ENCODE data around the gene TBC1D22B. TPM values are rescaled to one million over a fixed set of nuclear protein-coding genes. Genes with fewer than 3 reads are reported as not detected.

Gene TBC1D22B
- total and polyA plus RNA-seq, 2 donors (not counting 3 experiments of a cell fraction or from before 2014, with no cell fraction given): 13.1 to 13.6 TPM

DNA sequence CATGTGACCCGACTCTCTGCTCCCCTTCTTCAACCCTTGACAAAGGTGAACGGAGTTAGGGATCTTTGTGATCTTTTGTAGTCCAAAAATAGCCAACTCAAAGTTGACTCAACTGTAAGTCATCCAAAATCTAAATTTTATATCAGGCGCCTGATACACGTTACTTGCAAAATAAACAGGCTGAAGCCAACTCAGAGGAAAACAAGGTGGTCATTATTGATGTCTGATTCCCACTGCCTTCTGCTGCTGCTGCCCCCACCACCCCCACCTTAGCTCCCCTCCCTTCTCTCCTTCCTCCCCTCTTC is 83.0 kb downstream of the TBC1D22B start:
- H3K4me1 ChIP-seq (ENCODE audit: control insufficient read depth, extremely low read depth, insufficient read depth, low read length): no peaks in the 10 kb centered on the region
- no peak overlapping the region for H2AFZ ChIP-seq (ENCODE audit: low read depth, low read length)
- intact Hi-C loops (cut with micrococcal nuclease) (no loop called here), dilution Hi-C loops (cut with MboI; ENCODE audit: extremely low pct_ligation_motif_present, low sequenced_read_pairs) (no loop called here)
- ChIA-PET POLR2A (no interaction called here), CTCF (interaction anchor here (1.3 to 1.9 kb wide), 2 partner anchors 9 to 16 kb away, joined by 3 to 7 read pairs; no protein-coding TSS in a partner anchor)
- no peaks in the 10 kb centered on the region for H3K36me3 ChIP-seq (ENCODE audit: control insufficient read depth in 2 of 2, extremely low read depth in 1 of 2, insufficient read depth in 2 of 2, low read length in 2 of 2)
- H3K27ac ChIP-seq (ENCODE audit: insufficient read depth, low read depth, low read length): no peak overlapping the region
- H3K79me2 ChIP-seq (ENCODE audit: control insufficient read depth, insufficient read depth, low read length): no peaks in the 10 kb centered on the region
- no peak overlapping the region for H3K4me2 ChIP-seq (ENCODE audit: insufficient read depth, low read length)
- DNase-seq (ENCODE audit: low read depth, low spot score): no peak
- no peaks in the 10 kb centered on the region for H4K20me1 ChIP-seq (replicated peaks; ENCODE audit: control insufficient read depth, extremely low read depth, insufficient read depth, low read length)
- no TSS peak for BruUV-seq (replicated peaks)
- H3K9me1 ChIP-seq (replicated peaks; ENCODE audit: control insufficient read depth, extremely low read depth, insufficient read depth, low read length): no peaks in the 10 kb centered on the region
- peaks cover 2 to 16% of the 10 kb centered on the region in 2 experiments for H3K27me3 ChIP-seq (ENCODE audit: control insufficient read depth in 2 of 2, insufficient read depth in 2 of 2, low read length in 2 of 2)
- no peak overlapping the region for H3K4me3 ChIP-seq (replicated peaks in 1 of 3; ENCODE audit: insufficient read depth in 1 of 3, low read depth in 1 of 3, low read length in 3 of 3)
- TF ChIP-seq GATA2 (IDR thresholded peaks at IDR 0.05; ENCODE audit: insufficient read depth, insufficient read length, low read depth, low read length): no peak
- FAIRE-seq: no peak
- no peak overlapping the region for H3K9ac ChIP-seq (replicated peaks; ENCODE audit: extremely low read depth, insufficient read depth, low read length)
- no peaks in the 10 kb centered on the region for H3K9me3 ChIP-seq (replicated peaks; ENCODE audit: control insufficient read depth, insufficient read depth, low read length)

DNA sequence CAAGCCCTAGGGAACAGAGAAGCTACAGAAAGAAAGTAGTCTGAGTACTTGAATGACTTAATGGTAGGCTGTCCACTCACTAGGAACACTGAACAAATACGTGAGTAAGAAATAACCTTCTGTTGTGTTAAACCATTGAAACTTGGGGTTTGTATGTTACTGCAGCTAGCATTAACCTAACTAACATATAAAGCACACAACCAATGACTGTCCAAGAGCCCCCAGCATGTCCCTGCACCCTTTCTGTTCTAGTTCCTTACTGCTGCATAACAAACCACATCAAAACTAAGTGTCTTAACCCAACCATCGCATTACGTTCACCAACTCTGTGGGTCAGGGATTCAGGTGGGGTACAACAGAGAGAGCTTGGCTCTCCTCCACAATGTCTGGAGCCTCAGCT is 85.7 kb downstream of the TBC1D22B start:
- Histone ChIP-seq H3K4me3 (replicated peaks in 1 of 3; ENCODE audit: insufficient read depth in 1 of 3, low read depth in 1 of 3, low read length in 3 of 3) (no peak overlapping the region), H3K4me2 (ENCODE audit: insufficient read depth, low read length) (no peak overlapping the region), H3K27me3 (ENCODE audit: control insufficient read depth in 2 of 2, insufficient read depth in 2 of 2, low read length in 2 of 2) (peaks cover 2 to 17% of the 10 kb centered on the region in 2 experiments), H4K20me1 (replicated peaks; ENCODE audit: control insufficient read depth, extremely low read depth, insufficient read depth, low read length) (no peaks in the 10 kb centered on the region), H3K9me1 (replicated peaks; ENCODE audit: control insufficient read depth, extremely low read depth, insufficient read depth, low read length) (no peaks in the 10 kb centered on the region), H2AFZ (ENCODE audit: low read depth, low read length) (no peak overlapping the region), H3K27ac (ENCODE audit: insufficient read depth, low read depth, low read length) (no peak overlapping the region), H3K9ac (replicated peaks; ENCODE audit: extremely low read depth, insufficient read depth, low read length) (no peak overlapping the region), H3K9me3 (replicated peaks; ENCODE audit: control insufficient read depth, insufficient read depth, low read length) (no peaks in the 10 kb centered on the region), H3K36me3 (ENCODE audit: control insufficient read depth in 2 of 2, extremely low read depth in 1 of 2, insufficient read depth in 2 of 2, low read length in 2 of 2) (no peaks in the 10 kb centered on the region), H3K4me1 (ENCODE audit: control insufficient read depth, extremely low read depth, insufficient read depth, low read length) (no peaks in the 10 kb centered on the region), H3K79me2 (ENCODE audit: control insufficient read depth, insufficient read depth, low read length) (no peaks in the 10 kb centered on the region)
- no TSS peak for BruUV-seq (replicated peaks)
- TF ChIP-seq, protein P1, sequence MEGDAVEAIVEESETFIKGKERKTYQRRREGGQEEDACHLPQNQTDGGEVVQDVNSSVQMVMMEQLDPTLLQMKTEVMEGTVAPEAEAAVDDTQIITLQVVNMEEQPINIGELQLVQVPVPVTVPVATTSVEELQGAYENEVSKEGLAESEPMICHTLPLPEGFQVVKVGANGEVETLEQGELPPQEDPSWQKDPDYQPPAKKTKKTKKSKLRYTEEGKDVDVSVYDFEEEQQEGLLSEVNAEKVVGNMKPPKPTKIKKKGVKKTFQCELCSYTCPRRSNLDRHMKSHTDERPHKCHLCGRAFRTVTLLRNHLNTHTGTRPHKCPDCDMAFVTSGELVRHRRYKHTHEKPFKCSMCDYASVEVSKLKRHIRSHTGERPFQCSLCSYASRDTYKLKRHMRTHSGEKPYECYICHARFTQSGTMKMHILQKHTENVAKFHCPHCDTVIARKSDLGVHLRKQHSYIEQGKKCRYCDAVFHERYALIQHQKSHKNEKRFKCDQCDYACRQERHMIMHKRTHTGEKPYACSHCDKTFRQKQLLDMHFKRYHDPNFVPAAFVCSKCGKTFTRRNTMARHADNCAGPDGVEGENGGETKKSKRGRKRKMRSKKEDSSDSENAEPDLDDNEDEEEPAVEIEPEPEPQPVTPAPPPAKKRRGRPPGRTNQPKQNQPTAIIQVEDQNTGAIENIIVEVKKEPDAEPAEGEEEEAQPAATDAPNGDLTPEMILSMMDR (IDR thresholded peaks at IDR 0.05; ENCODE audit: extremely low read depth in 1 of 2, insufficient read depth in 1 of 2, low read depth in 1 of 2, low read length in 2 of 2): no peak
- intact Hi-C loops (cut with micrococcal nuclease) (no loop called here), dilution Hi-C loops (cut with MboI; ENCODE audit: extremely low pct_ligation_motif_present, low sequenced_read_pairs) (no loop called here)
- ChIA-PET POLR2A (no interaction called here), CTCF (interaction anchor here (0.9 to 2.6 kb wide), 2 partner anchors 18 to 20 kb away, joined by 3 to 10 read pairs; no protein-coding TSS in a partner anchor)
- DNase-seq (ENCODE audit: low read depth, low spot score) (no peak), FAIRE-seq (no peak)

Data from endothelial cell of umbilical vein (primary cell).